GM19468 (cell line): ENCODE measurements around the gene PWWP2A.
"Not testable (repeated sequence)": the region's sequence is repeated elsewhere in the genome, so short reads cannot be mapped to it uniquely, and the experiment has no call there.

Source experiments
- ATAC-seq: cut with Tn5 transposase; IDR thresholded peaks from one replicate; pipeline ENCODE4 v1.9.1; 2021; ENCODE audit warnings: mild to moderate bottlenecking, moderate library complexity, moderate number of reproducible peaks; ENCODE audit not compliant: unreplicated experiment; ENCODE audit errors: extremely low read depth

Gene PWWP2A

GRCh38 chr5:160079753-160080152 lies 39.5 kb downstream of the PWWP2A start:
- ATAC-seq, result no peak

- no peak for ATAC-seq
Measured at GRCh38 chr5:160076997-160077396, 42.3 kb downstream of the PWWP2A start.

- ATAC-seq, result no peak
Measured at GRCh38 chr5:160075073-160075472, 44.2 kb downstream of the PWWP2A start.

GRCh38 chr5:160071916-160072315 lies 47.3 kb downstream of the PWWP2A start:
- no peak for ATAC-seq

GRCh38 chr5:160071516-160071915 lies 47.7 kb downstream of the PWWP2A start:
- no peak for ATAC-seq

GRCh38 chr5:160069120-160069519 lies 50.1 kb downstream of the PWWP2A start:
- ATAC-seq, result not testable (repeated sequence)

- no peak for ATAC-seq
Measured at GRCh38 chr5:160064995-160065614, 54.1 kb downstream of the PWWP2A start.

GRCh38 chr5:160064417-160064810 lies 54.8 kb downstream of the PWWP2A start:
- ATAC-seq, result no peak

GRCh38 chr5:160061770-160062169 lies 57.5 kb downstream of the PWWP2A start:
- no peak for ATAC-seq

- ATAC-seq, result no peak
Measured at GRCh38 chr5:160060001-160060400, 59.2 kb downstream of the PWWP2A start.

- no peak for ATAC-seq
Measured at GRCh38 chr5:160057256-160057655, 62.0 kb downstream of the PWWP2A start.

GRCh38 chr5:160054831-160055230 lies 64.4 kb downstream of the PWWP2A start:
- ATAC-seq, result no peak

GRCh38 chr5:160054047-160054446 lies 65.2 kb downstream of the PWWP2A start:
- no peak for ATAC-seq

GRCh38 chr5:160049099-160049498 lies 70.2 kb downstream of the PWWP2A start:
- no peak for ATAC-seq

- no peak for ATAC-seq
Measured at GRCh38 chr5:160048131-160048530, 71.1 kb downstream of the PWWP2A start.

GRCh38 chr5:160047423-160047822 lies 71.8 kb downstream of the PWWP2A start:
- ATAC-seq, result no peak

- ATAC-seq, result no peak
Measured at GRCh38 chr5:160044967-160045366, 74.3 kb downstream of the PWWP2A start.

- no peak for ATAC-seq
Measured at GRCh38 chr5:160044391-160044804, 74.9 kb downstream of the PWWP2A start.

GRCh38 chr5:160042671-160043070 lies 76.6 kb downstream of the PWWP2A start:
- ATAC-seq, result no peak
